Measurements from ENCODE around the gene TMEM239.

- no peak for TF ChIP-seq JUND (IDR thresholded peaks at IDR 0.05; ENCODE audit: low read length)
- no peak for TF ChIP-seq POLR2AphosphoS5 (IDR thresholded peaks at IDR 0.05; ENCODE audit: low read depth, low read length)
- TF ChIP-seq CTCF (IDR thresholded peaks at IDR 0.05; ENCODE audit: control extremely low read depth in 1 of 3, insufficient read depth in 1 of 3, low read depth in 1 of 3, low read length in 3 of 3): no peak
- TF ChIP-seq MAX (IDR thresholded peaks at IDR 0.05): no peak
- TF ChIP-seq YY1 (IDR thresholded peaks at IDR 0.05; ENCODE audit: low read depth, low read length): no peak
- no peak for TF ChIP-seq SP2 (IDR thresholded peaks at IDR 0.05; ENCODE audit: low read length)
- TF ChIP-seq USF2 (IDR thresholded peaks at IDR 0.05; ENCODE audit: low read length): no peak
- no peak for TF ChIP-seq ZNF274 (IDR thresholded peaks at IDR 0.05; ENCODE audit: borderline replicate concordance, extremely low read depth, low read length)
- TF ChIP-seq KDM1A (IDR thresholded peaks at IDR 0.05; ENCODE audit: borderline replicate concordance, low read length): no peak
- no peak for TF ChIP-seq HDAC2 (IDR thresholded peaks at IDR 0.05; ENCODE audit: borderline replicate concordance in 1 of 2, low read depth in 2 of 2, low read length in 2 of 2)
These were observed 23.6 kb downstream of the TMEM239 start for GRCh38 chr20:2839732-2840137.

Measured in H1 (cell line).